ENCODE measurements around the gene DAB1. TPM values are rescaled to one million over a fixed set of nuclear protein-coding genes. Genes with fewer than 3 reads are reported as not detected.

DAB1 gene
- total RNA-seq, 3 donors from 2014 or later (not counting 1 experiment from before 2014, with no cell fraction given), result 0.41 TPM; not detected in 2

GRCh38 chr1:56979986-56980755 lies 443.7 kb downstream of the DAB1 start:
- TF ChIP-seq, protein P1, sequence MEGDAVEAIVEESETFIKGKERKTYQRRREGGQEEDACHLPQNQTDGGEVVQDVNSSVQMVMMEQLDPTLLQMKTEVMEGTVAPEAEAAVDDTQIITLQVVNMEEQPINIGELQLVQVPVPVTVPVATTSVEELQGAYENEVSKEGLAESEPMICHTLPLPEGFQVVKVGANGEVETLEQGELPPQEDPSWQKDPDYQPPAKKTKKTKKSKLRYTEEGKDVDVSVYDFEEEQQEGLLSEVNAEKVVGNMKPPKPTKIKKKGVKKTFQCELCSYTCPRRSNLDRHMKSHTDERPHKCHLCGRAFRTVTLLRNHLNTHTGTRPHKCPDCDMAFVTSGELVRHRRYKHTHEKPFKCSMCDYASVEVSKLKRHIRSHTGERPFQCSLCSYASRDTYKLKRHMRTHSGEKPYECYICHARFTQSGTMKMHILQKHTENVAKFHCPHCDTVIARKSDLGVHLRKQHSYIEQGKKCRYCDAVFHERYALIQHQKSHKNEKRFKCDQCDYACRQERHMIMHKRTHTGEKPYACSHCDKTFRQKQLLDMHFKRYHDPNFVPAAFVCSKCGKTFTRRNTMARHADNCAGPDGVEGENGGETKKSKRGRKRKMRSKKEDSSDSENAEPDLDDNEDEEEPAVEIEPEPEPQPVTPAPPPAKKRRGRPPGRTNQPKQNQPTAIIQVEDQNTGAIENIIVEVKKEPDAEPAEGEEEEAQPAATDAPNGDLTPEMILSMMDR (IDR thresholded peaks at IDR 0.05), result no peak
- 56% methylated on average over 4 of the region's 4 CpGs for WGBS (ENCODE audit: insufficient coverage)
- no peak overlapping the region for H3K27ac Mint-ChIP-seq
- no peak overlapping the region for H3K4me3 ChIP-seq (ENCODE audit: low read length)
- ATAC-seq, result no peak
- DNase-seq, result no peak
- no peak overlapping the region for H3K27ac ChIP-seq (ENCODE audit: low read length)
- no peaks in the 10 kb centered on the region for H3K36me3 ChIP-seq (ENCODE audit: control insufficient read depth, insufficient read depth, low read length)
- no peaks in the 10 kb centered on the region for H3K9me3 ChIP-seq (ENCODE audit: control insufficient read depth, insufficient read depth, low read length)
- no peak overlapping the region for H3K4me3 Mint-ChIP-seq
- peaks cover 12 to 13% of the 10 kb centered on the region in 2 donors for H3K4me1 Mint-ChIP-seq
- peaks cover 2% of the 10 kb centered on the region for H3K4me1 ChIP-seq (ENCODE audit: control insufficient read depth, insufficient read depth, low read length)
- H3K27me3 Mint-ChIP-seq (ENCODE audit: low read depth in 2 of 2), result peaks cover 11 to 12% of the 10 kb centered on the region in 2 donors
- no peaks in the 10 kb centered on the region for H3K27me3 ChIP-seq (ENCODE audit: control insufficient read depth, insufficient read depth, low read length)
- no peaks in the 10 kb centered on the region for H3K36me3 Mint-ChIP-seq
- H3K9me3 Mint-ChIP-seq, result no peaks in the 10 kb centered on the region
- intact Hi-C loops (cut with micrococcal nuclease), result no loop called here

DNA sequence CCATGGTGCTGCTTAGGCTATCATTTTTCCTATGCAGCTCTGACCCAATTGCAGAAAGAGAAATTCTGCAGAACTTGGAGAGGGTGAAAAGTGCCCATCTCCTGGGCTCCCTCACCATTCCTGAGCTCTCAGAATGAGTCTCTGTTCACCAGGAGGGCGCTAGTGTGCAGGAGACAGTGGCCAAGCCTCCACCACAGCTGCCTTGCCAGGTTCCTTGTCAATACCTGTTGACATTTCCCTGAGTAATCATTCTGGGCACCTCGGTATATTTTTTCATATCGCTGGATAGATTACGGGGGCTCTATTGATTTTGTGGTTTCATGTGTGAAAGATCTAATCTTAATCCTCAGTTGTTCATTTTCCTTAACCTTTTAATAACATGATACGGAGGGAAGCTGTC lies 445.0 kb downstream of the DAB1 start:
- peaks cover 22 to 25% of the 10 kb centered on the region in 2 donors for H3K4me1 Mint-ChIP-seq
- no peaks in the 10 kb centered on the region for H3K36me3 Mint-ChIP-seq
- H3K9me3 ChIP-seq (ENCODE audit: control insufficient read depth, insufficient read depth, low read length), result no peaks in the 10 kb centered on the region
- 59% methylated on average over 1 of the region's 5 CpGs for WGBS (ENCODE audit: insufficient coverage)
- H3K4me3 ChIP-seq (ENCODE audit: low read length), result no peak overlapping the region
- H3K4me3 Mint-ChIP-seq, result no peak overlapping the region
- H3K27ac ChIP-seq (ENCODE audit: low read length), result no peak overlapping the region
- H3K27ac Mint-ChIP-seq, result no peak overlapping the region
- H3K4me1 ChIP-seq (ENCODE audit: control insufficient read depth, insufficient read depth, low read length), result peaks cover 15% of the 10 kb centered on the region
- no peaks in the 10 kb centered on the region for H3K36me3 ChIP-seq (ENCODE audit: control insufficient read depth, insufficient read depth, low read length)
- H3K27me3 Mint-ChIP-seq (ENCODE audit: low read depth in 2 of 2), result peaks cover 8 to 12% of the 10 kb centered on the region in 2 donors
- ATAC-seq (no peak), DNase-seq (no peak)
- TF ChIP-seq, protein P1 (IDR thresholded peaks at IDR 0.05), result no peak
- H3K9me3 Mint-ChIP-seq, result no peaks in the 10 kb centered on the region
- H3K27me3 ChIP-seq (ENCODE audit: control insufficient read depth, insufficient read depth, low read length), result no peaks in the 10 kb centered on the region
- intact Hi-C loops (cut with micrococcal nuclease), result no loop called here

DNA sequence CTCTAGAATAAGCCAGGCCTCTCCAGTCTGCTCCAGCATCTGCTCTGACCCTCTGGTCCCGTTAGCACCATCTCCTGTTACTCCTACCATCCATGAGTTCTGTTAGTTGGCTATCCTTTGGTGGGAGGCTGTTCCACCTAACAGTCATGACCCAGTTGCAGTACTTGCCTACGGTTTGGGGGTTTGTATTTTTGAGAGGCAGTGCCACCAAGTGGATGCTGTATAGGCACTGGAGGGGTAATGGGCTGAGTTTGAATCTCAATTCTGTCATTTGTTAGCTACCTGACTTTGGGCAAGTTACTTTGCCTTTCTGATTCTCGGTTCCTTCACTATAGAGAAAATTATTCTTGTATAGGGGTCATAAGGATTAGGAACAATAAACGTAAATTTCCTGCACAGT lies 445.9 kb downstream of the DAB1 start:
- Mint-ChIP-seq H3K4me1 (peaks cover 22 to 25% of the 10 kb centered on the region in 2 donors), H3K4me3 (no peak overlapping the region), H3K9me3 (no peaks in the 10 kb centered on the region), H3K36me3 (no peaks in the 10 kb centered on the region), H3K27ac (no peak overlapping the region), H3K27me3 (ENCODE audit: low read depth in 2 of 2) (peaks cover 5 to 12% of the 10 kb centered on the region in 2 donors)
- no peak for ATAC-seq
- Histone ChIP-seq H3K9me3 (ENCODE audit: control insufficient read depth, insufficient read depth, low read length) (no peaks in the 10 kb centered on the region), H3K4me1 (ENCODE audit: control insufficient read depth, insufficient read depth, low read length) (peaks cover 17% of the 10 kb centered on the region), H3K36me3 (ENCODE audit: control insufficient read depth, insufficient read depth, low read length) (no peaks in the 10 kb centered on the region), H3K27me3 (ENCODE audit: control insufficient read depth, insufficient read depth, low read length) (no peaks in the 10 kb centered on the region), H3K4me3 (ENCODE audit: low read length) (no peak overlapping the region), H3K27ac (ENCODE audit: low read length) (no peak overlapping the region)
- WGBS (ENCODE audit: insufficient coverage), result 52% methylated on average over 3 of the region's 4 CpGs
- TF ChIP-seq, protein P1 (IDR thresholded peaks at IDR 0.05), result no peak
- intact Hi-C loops (cut with micrococcal nuclease), result loop anchor here (2.0 kb wide), 1 partner anchor 145 kb away; no protein-coding TSS in a partner anchor
- no peak for DNase-seq

All from natural killer cell (primary cell).